HL-60 (cell line): Measurements from ENCODE around the gene COA5.

ENCODE experiments used
- DNase-seq, 2 experiments: peaks; one replicate each; pipeline ENCODE4 v3.0.0-alpha.2; 2010 to 2020; ENCODE audit warnings: low read depth in 1 of 2, low spot score in 1 of 2
- H3K27ac ChIP-seq: fragments of 250-450 bp; sonication (Bioruptor Pico); replicated peaks from 2 replicates; pipeline ENCODE4 v1.5.1; 2020; ENCODE audit warnings: mild to moderate bottlenecking, moderate library complexity
- H3K27me3 ChIP-seq: fragments of 250-450 bp; sonication (Bioruptor Pico); 2 replicates; pipeline ENCODE4 v1.5.1; 2021; ENCODE audit warnings: mild to moderate bottlenecking, moderate library complexity; ENCODE audit not compliant: insufficient read depth, poor library complexity, severe bottlenecking
- H3K4me3 ChIP-seq: replicated peaks from 2 replicates; pipeline ENCODE4 v1.5.1; 2011; ENCODE audit warnings: mild to moderate bottlenecking, control low read depth, low read length; ENCODE audit not compliant: insufficient read depth
- GABPA ChIP-seq: IDR thresholded peaks from 2 replicates; pipeline ENCODE4 v1.6.1; 2012; ENCODE audit warnings: low read depth
- POLR2AphosphoS5 ChIP-seq: IDR thresholded peaks from 2 replicates; pipeline ENCODE4 v1.6.1; 2012; ENCODE audit warnings: low read depth
- SPI1 ChIP-seq: IDR thresholded peaks from 2 replicates; pipeline ENCODE4 v1.6.1; 2012; ENCODE audit warnings: low read depth, mild to moderate bottlenecking, borderline replicate concordance
- TF ChIP-seq, protein P1 (sequence below): IDR thresholded peaks from 2 replicates; pipeline ENCODE4 v1.6.1; 2012; ENCODE audit warnings: low read depth; ENCODE audit not compliant: insufficient replicate concordance
- TF ChIP-seq, protein P2 (sequence below): IDR thresholded peaks from one replicate; pipeline ENCODE4 v1.5.1; 2011; ENCODE audit warnings: low read length, control low read depth, inconsistent platforms; ENCODE audit not compliant: insufficient read depth

Gene COA5

DNA sequence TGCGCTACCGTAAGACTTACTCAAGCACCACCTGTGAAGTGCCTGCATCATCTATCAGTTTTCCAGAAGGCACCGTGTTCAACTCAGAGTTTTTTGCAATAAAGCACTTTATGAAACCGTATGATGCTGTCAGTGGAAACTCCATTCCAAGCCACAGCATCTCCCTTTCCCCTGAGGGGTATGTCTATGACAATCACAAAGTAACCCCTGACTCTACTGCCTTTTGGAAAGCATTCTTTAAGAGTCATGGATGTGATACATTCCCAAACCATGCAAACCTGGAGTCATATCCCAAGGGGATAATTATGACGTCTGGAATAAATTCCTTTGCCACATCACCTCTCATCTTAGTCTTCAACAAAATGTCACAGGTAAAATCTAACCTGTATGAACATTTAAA lies 39.3 kb upstream of the COA5 start:
- Histone ChIP-seq H3K27ac (no peak overlapping the region), H3K4me3 (no peak overlapping the region), H3K27me3 (no peaks in the 10 kb centered on the region)
- DNase-seq, result no peak
- no peak for TF ChIP-seq GABPA
- TF ChIP-seq, protein P1, sequence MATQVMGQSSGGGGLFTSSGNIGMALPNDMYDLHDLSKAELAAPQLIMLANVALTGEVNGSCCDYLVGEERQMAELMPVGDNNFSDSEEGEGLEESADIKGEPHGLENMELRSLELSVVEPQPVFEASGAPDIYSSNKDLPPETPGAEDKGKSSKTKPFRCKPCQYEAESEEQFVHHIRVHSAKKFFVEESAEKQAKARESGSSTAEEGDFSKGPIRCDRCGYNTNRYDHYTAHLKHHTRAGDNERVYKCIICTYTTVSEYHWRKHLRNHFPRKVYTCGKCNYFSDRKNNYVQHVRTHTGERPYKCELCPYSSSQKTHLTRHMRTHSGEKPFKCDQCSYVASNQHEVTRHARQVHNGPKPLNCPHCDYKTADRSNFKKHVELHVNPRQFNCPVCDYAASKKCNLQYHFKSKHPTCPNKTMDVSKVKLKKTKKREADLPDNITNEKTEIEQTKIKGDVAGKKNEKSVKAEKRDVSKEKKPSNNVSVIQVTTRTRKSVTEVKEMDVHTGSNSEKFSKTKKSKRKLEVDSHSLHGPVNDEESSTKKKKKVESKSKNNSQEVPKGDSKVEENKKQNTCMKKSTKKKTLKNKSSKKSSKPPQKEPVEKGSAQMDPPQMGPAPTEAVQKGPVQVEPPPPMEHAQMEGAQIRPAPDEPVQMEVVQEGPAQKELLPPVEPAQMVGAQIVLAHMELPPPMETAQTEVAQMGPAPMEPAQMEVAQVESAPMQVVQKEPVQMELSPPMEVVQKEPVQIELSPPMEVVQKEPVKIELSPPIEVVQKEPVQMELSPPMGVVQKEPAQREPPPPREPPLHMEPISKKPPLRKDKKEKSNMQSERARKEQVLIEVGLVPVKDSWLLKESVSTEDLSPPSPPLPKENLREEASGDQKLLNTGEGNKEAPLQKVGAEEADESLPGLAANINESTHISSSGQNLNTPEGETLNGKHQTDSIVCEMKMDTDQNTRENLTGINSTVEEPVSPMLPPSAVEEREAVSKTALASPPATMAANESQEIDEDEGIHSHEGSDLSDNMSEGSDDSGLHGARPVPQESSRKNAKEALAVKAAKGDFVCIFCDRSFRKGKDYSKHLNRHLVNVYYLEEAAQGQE, result no peak
- TF ChIP-seq POLR2AphosphoS5, result no peak
- no peak for TF ChIP-seq SPI1
- TF ChIP-seq, protein P2, sequence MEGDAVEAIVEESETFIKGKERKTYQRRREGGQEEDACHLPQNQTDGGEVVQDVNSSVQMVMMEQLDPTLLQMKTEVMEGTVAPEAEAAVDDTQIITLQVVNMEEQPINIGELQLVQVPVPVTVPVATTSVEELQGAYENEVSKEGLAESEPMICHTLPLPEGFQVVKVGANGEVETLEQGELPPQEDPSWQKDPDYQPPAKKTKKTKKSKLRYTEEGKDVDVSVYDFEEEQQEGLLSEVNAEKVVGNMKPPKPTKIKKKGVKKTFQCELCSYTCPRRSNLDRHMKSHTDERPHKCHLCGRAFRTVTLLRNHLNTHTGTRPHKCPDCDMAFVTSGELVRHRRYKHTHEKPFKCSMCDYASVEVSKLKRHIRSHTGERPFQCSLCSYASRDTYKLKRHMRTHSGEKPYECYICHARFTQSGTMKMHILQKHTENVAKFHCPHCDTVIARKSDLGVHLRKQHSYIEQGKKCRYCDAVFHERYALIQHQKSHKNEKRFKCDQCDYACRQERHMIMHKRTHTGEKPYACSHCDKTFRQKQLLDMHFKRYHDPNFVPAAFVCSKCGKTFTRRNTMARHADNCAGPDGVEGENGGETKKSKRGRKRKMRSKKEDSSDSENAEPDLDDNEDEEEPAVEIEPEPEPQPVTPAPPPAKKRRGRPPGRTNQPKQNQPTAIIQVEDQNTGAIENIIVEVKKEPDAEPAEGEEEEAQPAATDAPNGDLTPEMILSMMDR, result no peak

DNA sequence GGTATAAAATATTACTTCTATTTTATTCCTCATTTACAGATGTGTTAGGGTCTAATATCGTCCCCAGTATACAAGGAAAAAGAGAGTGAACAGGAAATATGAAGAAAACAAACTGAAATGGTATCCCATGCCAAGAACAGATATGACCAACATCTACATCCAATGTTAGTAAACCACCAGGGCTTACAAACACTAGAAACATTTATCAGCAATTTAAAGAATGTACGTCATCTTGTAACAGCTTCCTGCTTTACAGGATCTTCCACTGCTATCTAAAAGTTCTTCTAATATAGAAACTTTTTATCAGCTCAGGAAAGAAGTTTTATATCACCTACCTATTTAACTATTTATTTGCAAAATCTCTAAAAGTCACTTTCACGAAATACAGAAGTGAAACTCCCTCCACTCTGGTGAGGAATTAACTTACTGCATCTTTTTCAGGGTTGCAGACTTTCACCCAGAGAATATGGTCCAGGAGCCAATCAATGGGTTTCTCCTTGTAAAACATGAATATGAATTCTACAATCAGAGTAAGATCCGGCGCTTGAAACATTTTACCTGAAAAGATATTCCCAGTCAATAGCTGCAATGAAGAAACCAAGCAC lies 35.3 kb upstream of the COA5 start:
- TF ChIP-seq SPI1 (no peak), POLR2AphosphoS5 (no peak), GABPA (no peak)
- TF ChIP-seq, protein P1, result no peak
- TF ChIP-seq, protein P2, result no peak
- Histone ChIP-seq H3K27me3 (no peaks in the 10 kb centered on the region), H3K27ac (no peak overlapping the region), H3K4me3 (no peak overlapping the region)
- no peak for DNase-seq

DNA sequence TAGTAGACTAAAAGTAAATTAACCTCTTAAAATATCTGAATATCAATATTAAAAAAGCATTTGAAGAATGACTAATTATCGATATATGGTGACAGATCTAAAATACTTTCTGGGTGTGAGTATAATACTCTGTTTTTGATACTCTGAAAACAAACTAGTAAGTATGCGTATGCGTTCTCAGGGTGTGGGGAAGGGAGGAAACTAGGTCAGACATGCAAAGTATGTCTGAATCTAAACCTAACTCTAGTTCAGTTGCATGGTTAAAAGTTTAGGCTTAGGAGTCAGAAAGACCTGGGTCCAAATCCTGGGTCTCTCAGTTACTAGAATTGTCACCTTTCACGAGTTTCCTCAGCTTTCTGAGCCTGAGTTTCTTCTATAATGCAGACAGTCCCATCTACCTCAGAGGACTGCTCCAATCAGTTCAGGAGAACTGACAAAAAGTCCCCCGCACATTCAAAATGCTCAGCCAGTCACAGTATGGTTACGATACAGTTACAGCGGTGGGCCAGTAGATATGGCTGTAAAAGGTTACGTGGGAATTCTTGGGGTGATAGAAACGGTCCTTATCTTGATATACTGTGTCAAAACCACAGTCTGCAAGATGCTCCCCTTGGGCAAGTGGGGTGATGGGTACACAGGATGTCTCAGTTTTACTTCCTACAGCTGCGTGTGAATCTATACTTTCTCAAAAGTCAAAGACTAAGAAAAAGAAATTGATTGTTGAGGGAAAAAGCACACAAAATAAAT lies 29.3 kb upstream of the COA5 start:
- no peak for DNase-seq

More for the DNA sequence above, 29.3 kb upstream of the COA5 start:
- TF ChIP-seq GABPA (no peak), SPI1 (no peak), POLR2AphosphoS5 (no peak)
- TF ChIP-seq, protein P1, result no peak
- TF ChIP-seq, protein P2, result no peak
- Histone ChIP-seq H3K4me3 (no peak overlapping the region), H3K27me3 (no peaks in the 10 kb centered on the region), H3K27ac (no peak overlapping the region)
